ENCODE measurements around the gene MYT1.

MYT1 gene

GRCh38 chr20:64207641-64208590 is 43.7 kb downstream of the MYT1 start:
- TF ChIP-seq CTCF (IDR thresholded peaks at IDR 0.05; ENCODE audit: low read depth, low read length) = no peak
- no peak overlapping the region for H3K4me3 ChIP-seq (ENCODE audit: low read depth, low read length)

DNA sequence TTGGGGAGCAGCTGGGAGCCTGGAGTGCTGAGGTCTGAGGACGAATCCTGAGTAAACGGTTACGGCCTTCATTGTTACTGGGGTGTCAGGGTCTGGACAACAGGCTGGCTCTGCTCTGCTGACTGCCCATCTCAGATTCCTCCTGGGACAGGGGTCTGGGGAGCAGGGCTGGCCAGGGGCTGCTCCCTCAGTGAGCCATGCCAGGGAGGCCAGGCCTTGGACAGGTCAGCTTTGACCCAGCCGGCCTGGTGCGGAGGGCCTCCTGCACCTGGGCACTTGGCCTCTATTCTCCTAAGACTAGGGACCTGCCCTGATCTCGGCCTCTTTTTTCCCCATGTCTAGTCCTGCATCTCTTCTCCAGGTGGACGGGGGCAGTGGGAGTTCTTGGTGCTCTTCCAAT is 44.9 kb downstream of the MYT1 start:
- TF ChIP-seq CTCF (IDR thresholded peaks at IDR 0.05; ENCODE audit: low read depth, low read length) = no peak
- no peak overlapping the region for H3K4me3 ChIP-seq (ENCODE audit: low read depth, low read length)

DNA sequence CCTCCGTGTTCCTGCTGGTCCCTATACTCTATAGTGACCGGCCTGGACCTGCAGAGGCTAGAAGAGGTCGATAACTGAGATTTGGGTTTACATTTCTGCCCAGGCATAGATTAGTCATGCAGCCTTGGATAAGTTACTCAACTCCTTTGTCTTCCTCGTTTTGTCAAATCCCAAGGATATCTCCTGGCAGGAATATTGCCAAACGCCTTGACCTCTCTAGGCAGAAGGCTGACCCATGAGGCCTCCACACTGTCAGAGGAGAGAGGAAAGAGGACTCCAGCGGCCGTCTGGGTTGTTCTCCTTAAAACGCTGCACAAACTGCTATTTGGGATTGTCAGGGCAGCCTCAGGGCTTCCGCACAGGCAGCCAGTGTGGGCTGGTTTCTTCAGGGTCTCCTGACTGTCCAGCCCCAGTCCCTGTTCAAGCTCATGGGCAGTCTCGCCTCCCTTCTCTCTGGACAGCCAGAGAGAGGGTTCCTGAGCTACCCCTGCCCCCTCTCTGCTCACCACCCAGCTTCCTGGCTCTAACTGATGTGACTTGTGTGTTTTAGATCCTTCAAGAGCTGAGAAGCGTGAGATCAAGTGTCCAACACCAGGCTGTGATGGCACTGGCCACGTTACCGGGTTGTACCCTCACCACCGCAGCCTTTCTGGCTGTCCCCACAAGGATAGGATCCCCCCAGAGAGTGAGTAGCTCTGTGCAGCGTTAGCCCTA is 46.6 kb downstream of the MYT1 start:
- no peak overlapping the region for H3K4me3 ChIP-seq (ENCODE audit: low read depth, low read length)
- no peak for TF ChIP-seq CTCF (IDR thresholded peaks at IDR 0.05; ENCODE audit: low read depth, low read length)

- no peak for TF ChIP-seq CTCF (IDR thresholded peaks at IDR 0.05; ENCODE audit: low read depth, low read length)
- no peak overlapping the region for H3K4me3 ChIP-seq (ENCODE audit: low read depth, low read length)
Measured at GRCh38 chr20:64211874-64212658, 47.8 kb downstream of the MYT1 start.

GRCh38 chr20:64212755-64213154 is 48.5 kb downstream of the MYT1 start:
- TF ChIP-seq CTCF (IDR thresholded peaks at IDR 0.05; ENCODE audit: low read depth, low read length) = no peak

GRCh38 chr20:64214113-64214512 is 49.9 kb downstream of the MYT1 start:
- H3K4me3 ChIP-seq (ENCODE audit: low read depth, low read length) = no peak overlapping the region
- no peak for TF ChIP-seq CTCF (IDR thresholded peaks at IDR 0.05; ENCODE audit: low read depth, low read length)

More at GRCh38 chr20:64212755-64213154, 48.5 kb downstream of the MYT1 start:
- H3K4me3 ChIP-seq (ENCODE audit: low read depth, low read length) = no peak overlapping the region
